HL-60 (cell line): ENCODE data around the gene MAP4K2.

ENCODE experiments used
- CTCF ChIP-seq: IDR thresholded peaks from one replicate; pipeline ENCODE4 v1.5.1; 2011; ENCODE audit warnings: low read length, control low read depth, inconsistent platforms; ENCODE audit not compliant: insufficient read depth
- POLR2AphosphoS5 ChIP-seq: IDR thresholded peaks from 2 replicates; pipeline ENCODE4 v1.6.1; 2012; ENCODE audit warnings: low read depth
- TF ChIP-seq, protein P1 (sequence below): IDR thresholded peaks from 2 replicates; pipeline ENCODE4 v1.6.1; 2012; ENCODE audit warnings: low read depth; ENCODE audit not compliant: insufficient replicate concordance

GRCh38 chr11:64765851-64766665 lies 37.0 kb downstream of the MAP4K2 start:
- TF ChIP-seq CTCF (no peak), POLR2AphosphoS5 (no peak)
- TF ChIP-seq, protein P1, sequence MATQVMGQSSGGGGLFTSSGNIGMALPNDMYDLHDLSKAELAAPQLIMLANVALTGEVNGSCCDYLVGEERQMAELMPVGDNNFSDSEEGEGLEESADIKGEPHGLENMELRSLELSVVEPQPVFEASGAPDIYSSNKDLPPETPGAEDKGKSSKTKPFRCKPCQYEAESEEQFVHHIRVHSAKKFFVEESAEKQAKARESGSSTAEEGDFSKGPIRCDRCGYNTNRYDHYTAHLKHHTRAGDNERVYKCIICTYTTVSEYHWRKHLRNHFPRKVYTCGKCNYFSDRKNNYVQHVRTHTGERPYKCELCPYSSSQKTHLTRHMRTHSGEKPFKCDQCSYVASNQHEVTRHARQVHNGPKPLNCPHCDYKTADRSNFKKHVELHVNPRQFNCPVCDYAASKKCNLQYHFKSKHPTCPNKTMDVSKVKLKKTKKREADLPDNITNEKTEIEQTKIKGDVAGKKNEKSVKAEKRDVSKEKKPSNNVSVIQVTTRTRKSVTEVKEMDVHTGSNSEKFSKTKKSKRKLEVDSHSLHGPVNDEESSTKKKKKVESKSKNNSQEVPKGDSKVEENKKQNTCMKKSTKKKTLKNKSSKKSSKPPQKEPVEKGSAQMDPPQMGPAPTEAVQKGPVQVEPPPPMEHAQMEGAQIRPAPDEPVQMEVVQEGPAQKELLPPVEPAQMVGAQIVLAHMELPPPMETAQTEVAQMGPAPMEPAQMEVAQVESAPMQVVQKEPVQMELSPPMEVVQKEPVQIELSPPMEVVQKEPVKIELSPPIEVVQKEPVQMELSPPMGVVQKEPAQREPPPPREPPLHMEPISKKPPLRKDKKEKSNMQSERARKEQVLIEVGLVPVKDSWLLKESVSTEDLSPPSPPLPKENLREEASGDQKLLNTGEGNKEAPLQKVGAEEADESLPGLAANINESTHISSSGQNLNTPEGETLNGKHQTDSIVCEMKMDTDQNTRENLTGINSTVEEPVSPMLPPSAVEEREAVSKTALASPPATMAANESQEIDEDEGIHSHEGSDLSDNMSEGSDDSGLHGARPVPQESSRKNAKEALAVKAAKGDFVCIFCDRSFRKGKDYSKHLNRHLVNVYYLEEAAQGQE = no peak
